Metanephros (tissue), 2 donors: Measurements from ENCODE around the gene CST8. TPM values are rescaled to one million over a fixed set of nuclear protein-coding genes. Genes with fewer than 3 reads are reported as not detected.

ENCODE experiments used
- small RNA-seq: library from RNA; depleted of rRNA; stranded (forward); fragments of <200 nt; gene quantifications from one replicate; pipeline ENCODE3, GENCODE V24; 2014; ENCODE audit warnings: low replicate concordance
- total RNA-seq: library from RNA; depleted of rRNA; stranded (reverse); fragments of >200 nt; gene quantifications from one replicate; pipeline ENCODE4 v1.2.3, GENCODE V29; 2014

The CST8 gene, protein sequence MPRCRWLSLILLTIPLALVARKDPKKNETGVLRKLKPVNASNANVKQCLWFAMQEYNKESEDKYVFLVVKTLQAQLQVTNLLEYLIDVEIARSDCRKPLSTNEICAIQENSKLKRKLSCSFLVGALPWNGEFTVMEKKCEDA
- total RNA-seq = not detected

DNA sequence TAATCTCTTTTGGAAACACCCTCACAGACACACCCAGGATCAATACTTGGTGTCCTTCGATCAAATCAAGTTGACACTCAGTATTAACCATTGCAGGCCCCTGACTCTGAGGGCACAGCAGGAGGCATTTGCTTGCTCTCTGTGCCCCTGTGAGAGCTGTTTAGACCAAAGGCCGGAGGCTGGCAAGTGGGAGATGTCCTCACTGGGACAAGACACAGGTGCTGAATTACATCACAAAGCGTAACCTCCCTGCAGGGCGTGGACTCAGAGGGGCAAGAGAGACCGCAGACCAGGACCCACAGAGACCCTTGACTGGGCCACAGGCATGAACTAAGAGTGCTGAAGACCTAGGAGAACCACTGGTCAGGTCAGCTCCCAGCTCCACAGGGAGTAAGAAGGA, at the start of gene CST8:
TSS of gene CST8 (plus strand) at position 301 of the 400 bp plus-strand sequence. CDS start 551 bp downstream, outside the sequence.

DNA sequence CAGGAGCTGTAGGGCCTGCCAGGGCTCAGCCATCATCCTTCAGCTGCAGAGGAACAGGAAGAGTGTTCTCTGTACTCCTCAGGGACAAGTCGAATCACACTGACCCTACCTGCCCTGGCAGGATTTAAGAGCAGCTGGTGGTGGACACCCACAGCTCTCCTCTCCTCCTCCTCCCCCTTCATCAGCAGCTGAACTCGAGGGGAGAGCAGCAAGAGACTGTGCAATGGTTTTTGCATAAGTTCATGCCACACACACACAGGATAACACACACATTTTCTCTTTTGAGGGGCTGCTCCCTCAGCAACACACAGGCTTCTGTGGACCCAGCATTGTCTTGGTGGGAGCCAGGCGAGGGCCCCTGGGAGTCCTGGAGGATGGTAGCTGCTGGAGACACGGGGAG, 38.1 kb upstream of the CST8 start, which contains the start of gene CST11:
TSS of gene CST11 (minus strand) at position 101 of the 400 bp plus-strand sequence. CDS start at position 36, 65 bp downstream.

Small RNA genes within 50 kb of the gene (small RNA-seq; reads per million reads assigned to genes)
- gene RF00019 = not detected

Other genes starting within 250 kb of the CST8 start
- 25.2 TPM for gene NXT1, start 140.3 kb upstream of the CST8 start, total RNA-seq
- gene GZF1, start 128.9 kb upstream of the CST8 start, total RNA-seq = 33.0 TPM
- gene NAPB, start 69.6 kb upstream of the CST8 start, total RNA-seq = 18.2 TPM
- gene CSTL1, start 51.4 kb upstream of the CST8 start, total RNA-seq = not detected
- not detected for gene CST11, start 38.2 kb upstream of the CST8 start, total RNA-seq
- not detected for gene CST9L, start 77.4 kb downstream of the CST8 start, total RNA-seq
- not detected for gene CST9, start 114.8 kb downstream of the CST8 start, total RNA-seq
- gene CST3, start 146.8 kb downstream of the CST8 start, total RNA-seq = 253 TPM
- not detected for gene CST4, start 197.9 kb downstream of the CST8 start, total RNA-seq